BLaER1 treated with 17β-estradiol and CSF1 and Interleukin-3, amounts not matched to agents 10 nM and 100 nM (cell line): ENCODE results near the gene ARHGAP15.

ENCODE experiments used
- H3K27ac ChIP-seq, 11 experiments: shearing (Covaris generic); formaldehyde crosslinking; 2 replicates each; pipeline ENCODE4 v1.8.1; 2022
- H3K27me3 ChIP-seq, 11 experiments: shearing (Covaris generic); formaldehyde crosslinking; 2 replicates each; pipeline ENCODE4 v1.8.1; 2022
- H3K36me3 ChIP-seq, 11 experiments: shearing (Covaris generic); formaldehyde crosslinking; 2 replicates each; pipeline ENCODE4 v1.8.1; 2022
- H3K4me1 ChIP-seq, 10 experiments: shearing (Covaris generic); formaldehyde crosslinking; 2 replicates each; pipeline ENCODE4 v1.8.1; 2022
- H3K4me2 ChIP-seq, 11 experiments: shearing (Covaris generic); formaldehyde crosslinking; 2 replicates each; pipeline ENCODE4 v1.8.1; 2022
- H3K4me3 ChIP-seq, 10 experiments: shearing (Covaris generic); formaldehyde crosslinking; 2 replicates each; pipeline ENCODE4 v1.8.1; 2022
- H3K9ac ChIP-seq, 11 experiments: shearing (Covaris generic); formaldehyde crosslinking; 2 replicates each; pipeline ENCODE4 v1.8.1; 2022
- H3K9me3 ChIP-seq, 11 experiments: shearing (Covaris generic); formaldehyde crosslinking; replicated peaks in 1 of 11; 2 replicates each; pipeline ENCODE4 v1.8.1; 2022
- H4K20me1 ChIP-seq, 11 experiments: shearing (Covaris generic); formaldehyde crosslinking; 2 replicates each; pipeline ENCODE4 v1.8.1; 2022
- Cebpa-rat ChIP-seq, 11 experiments: shearing (Covaris generic); IDR thresholded peaks; 2 replicates each; pipeline ENCODE4 v1.8.1; 2022

ARHGAP15 gene

GRCh38 chr2:143455317-143455716, 326.1 kb downstream of the ARHGAP15 start:
- no peak overlapping the region for H3K9ac ChIP-seq
- H3K27ac ChIP-seq = no peak overlapping the region
- H3K4me1 ChIP-seq = peaks cover 0 to 15% (median 6%) of the 10 kb centered on the region in 10 experiments; a peak in 10 of 20 replicates
- H3K4me3 ChIP-seq = no peak overlapping the region
- no peak overlapping the region for H3K4me2 ChIP-seq
- H3K36me3 ChIP-seq = peaks cover 0 to 9% (median 0%) of the 10 kb centered on the region in 11 experiments; a peak in 4 of 22 replicates
- TF ChIP-seq Cebpa-rat (IDR thresholded peaks at IDR 0.05) = no peak
- no peaks in the 10 kb centered on the region for H3K27me3 ChIP-seq
- H4K20me1 ChIP-seq = no peaks in the 10 kb centered on the region; a peak in 1 of 22 replicates
- 0 out of 22 replicates have a peak, but pooled peaks cover 0 to 3% (median 0%) of the 10 kb centered on the region in 11 experiments for H3K9me3 ChIP-seq

GRCh38 chr2:143458258-143459190, 329.3 kb downstream of the ARHGAP15 start:
- Histone ChIP-seq H3K4me2 (no peak overlapping the region), H3K9ac (no peak overlapping the region), H3K27me3 (no peaks in the 10 kb centered on the region), H3K9me3 (0 out of 22 replicates have a peak, but pooled peaks cover 0 to 3% (median 0%) of the 10 kb centered on the region in 11 experiments), H3K4me1 (no peaks in the 10 kb centered on the region), H4K20me1 (no peaks in the 10 kb centered on the region; a peak in 1 of 22 replicates), H3K36me3 (peaks cover 0 to 7% (median 0%) of the 10 kb centered on the region in 11 experiments; a peak in 4 of 22 replicates), H3K27ac (no peak overlapping the region), H3K4me3 (no peak overlapping the region)
- no peak for TF ChIP-seq Cebpa-rat (IDR thresholded peaks at IDR 0.05)

- Histone ChIP-seq H3K4me2 (no peak overlapping the region), H3K9me3 (0 out of 22 replicates have a peak, but pooled peaks cover 0 to 3% (median 0%) of the 10 kb centered on the region in 11 experiments), H3K27me3 (no peaks in the 10 kb centered on the region), H3K27ac (no peak overlapping the region), H3K9ac (no peak overlapping the region), H3K4me3 (no peak overlapping the region), H3K36me3 (peaks cover 0 to 7% (median 0%) of the 10 kb centered on the region in 11 experiments; a peak in 4 of 22 replicates), H4K20me1 (no peaks in the 10 kb centered on the region; a peak in 1 of 22 replicates), H3K4me1 (no peaks in the 10 kb centered on the region)
- no peak for TF ChIP-seq Cebpa-rat (IDR thresholded peaks at IDR 0.05)
Measured at GRCh38 chr2:143460382-143460781, 331.2 kb downstream of the ARHGAP15 start.

GRCh38 chr2:143463719-143464118, 334.5 kb downstream of the ARHGAP15 start:
- Histone ChIP-seq H4K20me1 (no peaks in the 10 kb centered on the region; a peak in 1 of 22 replicates), H3K9ac (no peak overlapping the region), H3K4me3 (no peak overlapping the region), H3K9me3 (no peaks in the 10 kb centered on the region), H3K27ac (no peak overlapping the region), H3K4me1 (no peaks in the 10 kb centered on the region), H3K36me3 (peaks cover 0 to 7% (median 0%) of the 10 kb centered on the region in 11 experiments; a peak in 3 of 22 replicates), H3K27me3 (no peaks in the 10 kb centered on the region), H3K4me2 (no peak overlapping the region)
- TF ChIP-seq Cebpa-rat (IDR thresholded peaks at IDR 0.05) = no peak

GRCh38 chr2:143466391-143466790, 337.2 kb downstream of the ARHGAP15 start:
- Histone ChIP-seq H3K27me3 (no peaks in the 10 kb centered on the region), H3K27ac (no peak overlapping the region), H3K4me2 (no peak overlapping the region), H3K4me3 (no peak overlapping the region), H3K36me3 (peaks cover 0 to 4% (median 0%) of the 10 kb centered on the region in 11 experiments; a peak in 2 of 22 replicates), H3K9me3 (no peaks in the 10 kb centered on the region), H4K20me1 (no peaks in the 10 kb centered on the region; a peak in 1 of 22 replicates), H3K9ac (no peak overlapping the region), H3K4me1 (no peaks in the 10 kb centered on the region)
- TF ChIP-seq Cebpa-rat (IDR thresholded peaks at IDR 0.05) = no peak

GRCh38 chr2:143467011-143467410, 337.8 kb downstream of the ARHGAP15 start:
- Histone ChIP-seq H3K9ac (no peak overlapping the region), H3K36me3 (peaks cover 0 to 9% (median 0%) of the 10 kb centered on the region in 11 experiments; a peak in 2 of 22 replicates), H4K20me1 (no peaks in the 10 kb centered on the region), H3K4me2 (no peak overlapping the region), H3K27ac (no peak overlapping the region), H3K4me1 (no peaks in the 10 kb centered on the region), H3K9me3 (no peaks in the 10 kb centered on the region), H3K27me3 (no peaks in the 10 kb centered on the region), H3K4me3 (no peak overlapping the region)
- TF ChIP-seq Cebpa-rat (IDR thresholded peaks at IDR 0.05) = no peak

GRCh38 chr2:143468341-143468888, 339.2 kb downstream of the ARHGAP15 start:
- Histone ChIP-seq H3K9ac (no peak overlapping the region), H3K4me1 (no peaks in the 10 kb centered on the region), H3K9me3 (no peaks in the 10 kb centered on the region), H3K27me3 (no peaks in the 10 kb centered on the region), H3K4me2 (no peak overlapping the region), H3K4me3 (no peak overlapping the region), H3K27ac (no peak overlapping the region), H3K36me3 (peaks cover 0 to 18% (median 0%) of the 10 kb centered on the region in 11 experiments; a peak in 3 of 22 replicates), H4K20me1 (no peaks in the 10 kb centered on the region)
- TF ChIP-seq Cebpa-rat (IDR thresholded peaks at IDR 0.05) = no peak

GRCh38 chr2:143469323-143469722, 340.1 kb downstream of the ARHGAP15 start:
- no peak for TF ChIP-seq Cebpa-rat (IDR thresholded peaks at IDR 0.05)
- H3K27ac ChIP-seq = no peak overlapping the region
- H3K4me3 ChIP-seq = no peak overlapping the region
- no peak overlapping the region for H3K9ac ChIP-seq
- no peaks in the 10 kb centered on the region for H3K4me1 ChIP-seq
- peaks cover 0 to 22% (median 0%) of the 10 kb centered on the region in 11 experiments; a peak in 3 of 22 replicates for H3K36me3 ChIP-seq
- H3K4me2 ChIP-seq = no peak overlapping the region
- no peaks in the 10 kb centered on the region for H3K9me3 ChIP-seq
- no peaks in the 10 kb centered on the region for H3K27me3 ChIP-seq
- no peaks in the 10 kb centered on the region for H4K20me1 ChIP-seq

GRCh38 chr2:143471550-143471949, 342.3 kb downstream of the ARHGAP15 start:
- no peaks in the 10 kb centered on the region for H3K4me1 ChIP-seq
- H3K4me2 ChIP-seq = no peak overlapping the region
- H3K9ac ChIP-seq = no peak overlapping the region
- no peaks in the 10 kb centered on the region for H3K27me3 ChIP-seq
- H3K36me3 ChIP-seq = peaks cover 0 to 26% (median 0%) of the 10 kb centered on the region in 11 experiments; a peak in 3 of 22 replicates
- H3K27ac ChIP-seq = no peak overlapping the region
- peaks cover 0 to 6% (median 0%) of the 10 kb centered on the region in 11 experiments; a peak in 1 of 22 replicates for H4K20me1 ChIP-seq
- no peak overlapping the region for H3K4me3 ChIP-seq
- no peak for TF ChIP-seq Cebpa-rat (IDR thresholded peaks at IDR 0.05)
- H3K9me3 ChIP-seq = no peaks in the 10 kb centered on the region
